Measurements from ENCODE around the gene GASK1B.

DNA sequence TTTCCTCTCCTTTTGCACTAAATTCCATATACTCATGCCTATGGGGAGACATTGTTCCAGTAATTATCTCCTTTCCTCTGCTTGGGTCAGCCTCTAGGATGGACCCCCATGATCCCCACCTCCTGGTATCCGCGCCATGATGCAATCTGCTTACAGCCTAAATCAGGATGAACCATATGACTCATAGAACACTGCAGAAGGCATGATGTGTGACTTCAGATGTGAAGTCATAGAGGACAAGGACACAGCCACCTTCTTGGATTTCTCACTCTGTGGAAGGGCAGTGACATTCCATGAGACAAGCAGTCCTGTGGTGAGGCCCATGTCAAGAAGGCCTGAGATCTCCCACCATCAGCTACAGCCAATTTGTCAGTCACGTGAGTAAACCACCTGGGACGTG lies 28.5 kb upstream of the GASK1B start:
- TF ChIP-seq POLR2A (IDR thresholded peaks at IDR 0.05): no peak
- TF ChIP-seq, protein P1, sequence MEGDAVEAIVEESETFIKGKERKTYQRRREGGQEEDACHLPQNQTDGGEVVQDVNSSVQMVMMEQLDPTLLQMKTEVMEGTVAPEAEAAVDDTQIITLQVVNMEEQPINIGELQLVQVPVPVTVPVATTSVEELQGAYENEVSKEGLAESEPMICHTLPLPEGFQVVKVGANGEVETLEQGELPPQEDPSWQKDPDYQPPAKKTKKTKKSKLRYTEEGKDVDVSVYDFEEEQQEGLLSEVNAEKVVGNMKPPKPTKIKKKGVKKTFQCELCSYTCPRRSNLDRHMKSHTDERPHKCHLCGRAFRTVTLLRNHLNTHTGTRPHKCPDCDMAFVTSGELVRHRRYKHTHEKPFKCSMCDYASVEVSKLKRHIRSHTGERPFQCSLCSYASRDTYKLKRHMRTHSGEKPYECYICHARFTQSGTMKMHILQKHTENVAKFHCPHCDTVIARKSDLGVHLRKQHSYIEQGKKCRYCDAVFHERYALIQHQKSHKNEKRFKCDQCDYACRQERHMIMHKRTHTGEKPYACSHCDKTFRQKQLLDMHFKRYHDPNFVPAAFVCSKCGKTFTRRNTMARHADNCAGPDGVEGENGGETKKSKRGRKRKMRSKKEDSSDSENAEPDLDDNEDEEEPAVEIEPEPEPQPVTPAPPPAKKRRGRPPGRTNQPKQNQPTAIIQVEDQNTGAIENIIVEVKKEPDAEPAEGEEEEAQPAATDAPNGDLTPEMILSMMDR (IDR thresholded peaks at IDR 0.05): no peak

All from ovary (tissue), 3 donors.